Fibroblast of villous mesenchyme (primary cell): ENCODE results near the gene PDHA2. TPM values are rescaled to one million over a fixed set of nuclear protein-coding genes. Genes with fewer than 3 reads are reported as not detected.

Source experiments
- DNase-seq: peaks from one replicate; pipeline ENCODE4 v3.0.0-alpha.2; 2010; ENCODE audit warnings: low read depth
- H3K4me3 ChIP-seq: 2 replicates; pipeline ENCODE4 v1.5.1; 2011; ENCODE audit warnings: low read depth, mild to moderate bottlenecking, low read length
- CTCF ChIP-seq: IDR thresholded peaks from 2 replicates; pipeline ENCODE4 v1.5.1; 2012; ENCODE audit warnings: low read depth, mild to moderate bottlenecking, low read length; ENCODE audit not compliant: insufficient read depth
- total RNA-seq: library from RNA; depleted of rRNA; stranded (reverse); fragments of >200 nt; gene quantifications from 2 replicates; pipeline ENCODE4 v1.2.3, GENCODE V29; 2012

Gene PDHA2
- not detected in 2 replicates for total RNA-seq

- DNase-seq, result no peak
- no peak within 1 kb of the TSS for H3K4me3 ChIP-seq
- TF ChIP-seq CTCF, result no peak
Measured at GRCh38 chr4:95839891-95840290, at the start of gene PDHA2. PDHA2 (plus strand) TSS chr4:95840093; CDS start chr4:95840151, 58 bp downstream.

DNA sequence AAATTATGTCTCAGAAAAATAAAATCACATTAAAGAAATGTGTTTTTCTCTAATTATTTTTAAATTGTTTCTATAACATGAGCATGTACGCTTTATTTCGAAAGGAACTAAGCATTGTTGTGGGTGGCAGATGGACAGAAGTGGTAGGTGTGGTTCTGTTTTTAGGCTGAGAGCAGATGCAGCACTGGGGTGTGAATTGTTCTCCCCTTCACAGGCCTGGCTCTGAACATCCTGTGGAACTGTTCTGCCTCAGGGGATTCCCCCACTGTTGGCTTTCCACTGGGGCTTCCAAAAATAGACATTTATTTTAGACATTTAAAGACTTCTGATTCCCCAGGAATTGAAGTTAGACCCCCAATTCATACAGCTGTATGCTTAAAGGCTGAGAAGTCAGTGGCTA lies 41.9 kb upstream of the PDHA2 start:
- H3K4me3 ChIP-seq, result no peak overlapping the region
- DNase-seq, result no peak
- TF ChIP-seq CTCF, result no peak

DNA sequence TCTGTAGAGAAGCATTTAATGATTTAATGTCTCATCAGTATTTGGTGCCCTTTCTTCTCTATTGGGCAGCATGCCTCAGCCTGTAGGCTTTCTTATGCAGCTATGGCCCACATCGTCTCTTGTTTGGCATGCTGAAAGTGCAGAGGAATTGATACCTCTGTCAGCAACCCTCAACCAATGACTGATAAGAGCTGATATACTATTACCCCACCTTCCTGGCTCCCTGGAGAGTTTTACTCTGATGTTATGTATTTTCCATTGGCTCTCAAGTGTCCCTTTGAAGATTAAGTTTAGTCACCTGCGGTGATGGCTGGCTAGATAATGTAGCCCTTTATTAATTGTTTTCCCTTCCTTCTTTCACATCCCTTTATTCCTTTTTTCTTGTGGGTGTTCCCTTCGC lies 41.2 kb upstream of the PDHA2 start:
- TF ChIP-seq CTCF, result no peak
- DNase-seq, result no peak
- no peak overlapping the region for H3K4me3 ChIP-seq

- no peak overlapping the region for H3K4me3 ChIP-seq
- no peak for DNase-seq
- no peak for TF ChIP-seq CTCF
Measured at GRCh38 chr4:95821867-95822266, 18.0 kb upstream of the PDHA2 start.

GRCh38 chr4:95825546-95825945 lies 14.3 kb upstream of the PDHA2 start:
- TF ChIP-seq CTCF, result no peak
- no peak overlapping the region for H3K4me3 ChIP-seq
- DNase-seq, result no peak

GRCh38 chr4:95830651-95831050 lies 9.2 kb upstream of the PDHA2 start:
- no peak for TF ChIP-seq CTCF
- H3K4me3 ChIP-seq, result no peak overlapping the region
- DNase-seq, result no peak

DNA sequence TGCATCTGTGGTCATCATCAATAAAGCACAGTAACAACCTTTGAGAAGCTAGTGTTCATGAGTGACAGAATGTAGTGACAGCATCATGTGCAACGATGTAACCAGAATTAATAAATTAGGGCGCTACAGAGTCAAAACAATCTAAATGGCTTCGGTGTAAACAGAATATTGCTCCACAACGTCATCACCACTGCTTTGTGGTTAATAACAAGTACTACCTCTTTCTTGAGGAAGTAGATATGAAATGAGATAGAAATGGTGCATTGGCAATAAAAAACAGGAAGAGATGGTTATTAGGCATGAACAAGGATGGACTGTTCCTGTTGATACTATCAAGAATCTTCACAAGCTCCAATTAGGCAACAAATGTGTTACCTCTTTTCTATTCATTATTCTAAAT lies 8.7 kb upstream of the PDHA2 start:
- no peak for DNase-seq
- no peak for TF ChIP-seq CTCF
- H3K4me3 ChIP-seq, result no peak overlapping the region
